ENCODE results near the gene TMEM130. TPM values are rescaled to one million over a fixed set of nuclear protein-coding genes. Genes with fewer than 3 reads are reported as not detected.

Gene TMEM130
- polyA plus RNA-seq, 1 donor from 2014 or later = 12.3 TPM

DNA sequence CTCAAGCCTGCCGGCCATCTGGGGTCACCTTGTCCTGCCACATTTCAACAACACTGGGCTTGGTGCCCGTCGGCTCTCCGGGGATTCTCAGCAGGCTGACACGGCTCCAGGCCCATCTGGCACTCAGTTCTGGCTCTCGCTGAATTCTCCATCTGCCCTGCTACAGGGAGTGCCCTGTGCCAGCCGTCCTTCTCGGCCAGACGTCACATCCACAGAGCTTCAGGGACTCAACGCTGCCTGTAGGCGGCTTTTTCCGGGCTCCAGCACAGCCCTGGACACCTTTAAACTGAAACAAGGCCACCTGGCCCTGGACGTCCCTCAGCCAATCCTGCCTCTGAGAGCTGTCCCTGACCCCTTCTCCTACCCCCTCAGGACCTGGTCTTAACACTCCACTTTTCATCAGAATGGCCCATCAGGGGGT lies 43.0 kb downstream of the TMEM130 start:
- H3F3A ChIP-seq (ENCODE audit: insufficient read depth, low read length, poor library complexity, severe bottlenecking) = no peaks in the 10 kb centered on the region
- H3K79me2 ChIP-seq (replicated peaks; ENCODE audit: insufficient read depth, low read length) = no peaks in the 10 kb centered on the region
- H4K20me1 ChIP-seq (ENCODE audit: insufficient read depth) = no peaks in the 10 kb centered on the region
- no peak for TF ChIP-seq MXI1 (conservative IDR thresholded peaks at IDR 0.05; ENCODE audit: poor library complexity, severe bottlenecking)
- no peak for TF ChIP-seq POLR2AphosphoS5 (IDR thresholded peaks at IDR 0.05)
- TF ChIP-seq EZH2 (IDR thresholded peaks at IDR 0.05; ENCODE audit: borderline replicate concordance, insufficient read depth, low read length, poor library complexity, severe bottlenecking) = no peak
- no peak for TF ChIP-seq RAD21 (conservative IDR thresholded peaks at IDR 0.05)
- no peak for TF ChIP-seq TAF1 (IDR thresholded peaks at IDR 0.05; ENCODE audit: low read depth)
- TF ChIP-seq, protein P1, sequence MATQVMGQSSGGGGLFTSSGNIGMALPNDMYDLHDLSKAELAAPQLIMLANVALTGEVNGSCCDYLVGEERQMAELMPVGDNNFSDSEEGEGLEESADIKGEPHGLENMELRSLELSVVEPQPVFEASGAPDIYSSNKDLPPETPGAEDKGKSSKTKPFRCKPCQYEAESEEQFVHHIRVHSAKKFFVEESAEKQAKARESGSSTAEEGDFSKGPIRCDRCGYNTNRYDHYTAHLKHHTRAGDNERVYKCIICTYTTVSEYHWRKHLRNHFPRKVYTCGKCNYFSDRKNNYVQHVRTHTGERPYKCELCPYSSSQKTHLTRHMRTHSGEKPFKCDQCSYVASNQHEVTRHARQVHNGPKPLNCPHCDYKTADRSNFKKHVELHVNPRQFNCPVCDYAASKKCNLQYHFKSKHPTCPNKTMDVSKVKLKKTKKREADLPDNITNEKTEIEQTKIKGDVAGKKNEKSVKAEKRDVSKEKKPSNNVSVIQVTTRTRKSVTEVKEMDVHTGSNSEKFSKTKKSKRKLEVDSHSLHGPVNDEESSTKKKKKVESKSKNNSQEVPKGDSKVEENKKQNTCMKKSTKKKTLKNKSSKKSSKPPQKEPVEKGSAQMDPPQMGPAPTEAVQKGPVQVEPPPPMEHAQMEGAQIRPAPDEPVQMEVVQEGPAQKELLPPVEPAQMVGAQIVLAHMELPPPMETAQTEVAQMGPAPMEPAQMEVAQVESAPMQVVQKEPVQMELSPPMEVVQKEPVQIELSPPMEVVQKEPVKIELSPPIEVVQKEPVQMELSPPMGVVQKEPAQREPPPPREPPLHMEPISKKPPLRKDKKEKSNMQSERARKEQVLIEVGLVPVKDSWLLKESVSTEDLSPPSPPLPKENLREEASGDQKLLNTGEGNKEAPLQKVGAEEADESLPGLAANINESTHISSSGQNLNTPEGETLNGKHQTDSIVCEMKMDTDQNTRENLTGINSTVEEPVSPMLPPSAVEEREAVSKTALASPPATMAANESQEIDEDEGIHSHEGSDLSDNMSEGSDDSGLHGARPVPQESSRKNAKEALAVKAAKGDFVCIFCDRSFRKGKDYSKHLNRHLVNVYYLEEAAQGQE (IDR thresholded peaks at IDR 0.05; ENCODE audit: borderline replicate concordance) = no peak
- TF ChIP-seq EP300 (conservative IDR thresholded peaks at IDR 0.05; ENCODE audit: poor library complexity, severe bottlenecking) = no peak
- TF ChIP-seq SMC3 (conservative IDR thresholded peaks at IDR 0.05; ENCODE audit: poor library complexity) = no peak
- TF ChIP-seq, protein P2, sequence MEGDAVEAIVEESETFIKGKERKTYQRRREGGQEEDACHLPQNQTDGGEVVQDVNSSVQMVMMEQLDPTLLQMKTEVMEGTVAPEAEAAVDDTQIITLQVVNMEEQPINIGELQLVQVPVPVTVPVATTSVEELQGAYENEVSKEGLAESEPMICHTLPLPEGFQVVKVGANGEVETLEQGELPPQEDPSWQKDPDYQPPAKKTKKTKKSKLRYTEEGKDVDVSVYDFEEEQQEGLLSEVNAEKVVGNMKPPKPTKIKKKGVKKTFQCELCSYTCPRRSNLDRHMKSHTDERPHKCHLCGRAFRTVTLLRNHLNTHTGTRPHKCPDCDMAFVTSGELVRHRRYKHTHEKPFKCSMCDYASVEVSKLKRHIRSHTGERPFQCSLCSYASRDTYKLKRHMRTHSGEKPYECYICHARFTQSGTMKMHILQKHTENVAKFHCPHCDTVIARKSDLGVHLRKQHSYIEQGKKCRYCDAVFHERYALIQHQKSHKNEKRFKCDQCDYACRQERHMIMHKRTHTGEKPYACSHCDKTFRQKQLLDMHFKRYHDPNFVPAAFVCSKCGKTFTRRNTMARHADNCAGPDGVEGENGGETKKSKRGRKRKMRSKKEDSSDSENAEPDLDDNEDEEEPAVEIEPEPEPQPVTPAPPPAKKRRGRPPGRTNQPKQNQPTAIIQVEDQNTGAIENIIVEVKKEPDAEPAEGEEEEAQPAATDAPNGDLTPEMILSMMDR (IDR thresholded peaks at IDR 0.05; ENCODE audit: poor library complexity, severe bottlenecking) = no peak
- no peak overlapping the region for H2AFZ ChIP-seq (ENCODE audit: low read depth, low read length)
- no peak overlapping the region for H3K4me3 ChIP-seq (ENCODE audit: low read length)
- H3K9me2 ChIP-seq (ENCODE audit: insufficient read depth, low read length) = no peaks in the 10 kb centered on the region
- no peaks in the 10 kb centered on the region for H3K36me3 ChIP-seq (ENCODE audit: insufficient read depth, low read length)
- H3K4me2 ChIP-seq (ENCODE audit: low read length) = no peak overlapping the region
- no peak overlapping the region for H3K9ac ChIP-seq (ENCODE audit: low read length)
- no peaks in the 10 kb centered on the region for H3K27me3 ChIP-seq (ENCODE audit: insufficient read depth, low read depth, low read length)
- H3K27ac ChIP-seq (ENCODE audit: low read length) = no peak overlapping the region
- H3K9me3 ChIP-seq (ENCODE audit: low read length) = no peaks in the 10 kb centered on the region

DNA sequence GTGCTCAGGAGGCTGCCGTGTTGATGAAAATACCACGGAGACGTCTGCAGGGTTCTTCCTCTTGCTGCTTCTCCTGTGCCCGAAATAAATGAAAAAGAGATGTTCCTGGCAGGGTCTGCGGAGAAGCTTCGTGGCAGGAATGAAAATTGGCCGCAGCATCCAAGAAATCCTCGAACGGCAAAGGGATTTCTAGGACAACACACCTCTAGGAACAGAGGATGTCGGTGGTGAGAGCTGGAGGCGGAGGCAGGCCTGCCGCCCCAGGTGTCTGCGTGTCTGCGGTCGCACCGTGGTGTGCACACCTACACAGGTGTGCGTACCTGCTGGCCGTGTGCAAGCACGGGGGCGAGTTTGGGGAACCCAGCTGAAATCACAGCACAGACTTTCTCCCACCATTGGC lies 43.4 kb downstream of the TMEM130 start:
- Histone ChIP-seq H3K79me2 (replicated peaks; ENCODE audit: insufficient read depth, low read length) (no peaks in the 10 kb centered on the region), H3K4me3 (ENCODE audit: low read length) (no peak overlapping the region), H3K9ac (ENCODE audit: low read length) (no peak overlapping the region), H3K4me2 (ENCODE audit: low read length) (no peak overlapping the region), H2AFZ (ENCODE audit: low read depth, low read length) (no peak overlapping the region), H3F3A (ENCODE audit: insufficient read depth, low read length, poor library complexity, severe bottlenecking) (no peaks in the 10 kb centered on the region), H3K9me2 (ENCODE audit: insufficient read depth, low read length) (no peaks in the 10 kb centered on the region), H3K27me3 (ENCODE audit: insufficient read depth, low read depth, low read length) (no peaks in the 10 kb centered on the region), H3K27ac (ENCODE audit: low read length) (no peak overlapping the region), H3K9me3 (ENCODE audit: low read length) (no peaks in the 10 kb centered on the region), H3K36me3 (ENCODE audit: insufficient read depth, low read length) (no peaks in the 10 kb centered on the region), H4K20me1 (ENCODE audit: insufficient read depth) (no peaks in the 10 kb centered on the region)
- TF ChIP-seq, protein P1 (IDR thresholded peaks at IDR 0.05; ENCODE audit: borderline replicate concordance) = no peak
- no peak for TF ChIP-seq EZH2 (IDR thresholded peaks at IDR 0.05; ENCODE audit: borderline replicate concordance, insufficient read depth, low read length, poor library complexity, severe bottlenecking)
- no peak for TF ChIP-seq RAD21 (conservative IDR thresholded peaks at IDR 0.05)
- TF ChIP-seq MXI1 (conservative IDR thresholded peaks at IDR 0.05; ENCODE audit: poor library complexity, severe bottlenecking) = no peak
- TF ChIP-seq SMC3 (conservative IDR thresholded peaks at IDR 0.05; ENCODE audit: poor library complexity) = no peak
- TF ChIP-seq, protein P2 (IDR thresholded peaks at IDR 0.05; ENCODE audit: poor library complexity, severe bottlenecking) = no peak
- TF ChIP-seq POLR2AphosphoS5 (IDR thresholded peaks at IDR 0.05) = no peak
- TF ChIP-seq EP300 (conservative IDR thresholded peaks at IDR 0.05; ENCODE audit: poor library complexity, severe bottlenecking) = no peak

Data from neural cell (in vitro differentiated cells).